WTC11 (cell line): Measurements from ENCODE around the gene C1QTNF1. TPM values are rescaled to one million over a fixed set of nuclear protein-coding genes. Genes with fewer than 3 reads are reported as not detected.
A peak's percentile ranks its signal among the peaks of the same experiment; 100 is the strongest.
"Not testable (repeated sequence)": the region's sequence is repeated elsewhere in the genome, so short reads cannot be mapped to it uniquely, and the experiment has no call there.

Experiments
- ATAC-seq: fragments of 200-7000 bp; cut with Tn5 transposase; 2 replicates; pipeline ENCODE4 v1.10.0; 2021; ENCODE audit warnings: mild to moderate bottlenecking, moderate library complexity
- CTCF ChIA-PET: fragments of 300-600 bp; sonication (Branson Sonifier 250); formaldehyde crosslinking; loops from one replicate; lab custom pipeline; 2021; ENCODE audit warnings: antibody characterized with exemption; lab: Charles Lee
- POLR2A ChIA-PET: fragments of 350-600 bp; sonication (Branson Sonifier 250); formaldehyde crosslinking; loops from one replicate; lab custom pipeline; 2021; ENCODE audit warnings: antibody characterized with exemption; lab: Charles Lee
- DNase-seq: peaks from one replicate; pipeline ENCODE4 v3.0.0; 2021; ENCODE audit warnings: low spot score
- H3K27ac Mint-ChIP-seq: 2 replicates; pipeline ENCODE4 v1.8.0; 2021; ENCODE audit warnings: mixed read lengths
- H3K27me3 Mint-ChIP-seq: 2 replicates; pipeline ENCODE4 v1.8.0; 2021; ENCODE audit warnings: low read depth, mild to moderate bottlenecking, moderate library complexity, mixed read lengths
- H3K36me3 Mint-ChIP-seq: 2 replicates; pipeline ENCODE4 v1.8.0; 2021; ENCODE audit warnings: mixed read lengths
- H3K4me1 Mint-ChIP-seq: 2 replicates; pipeline ENCODE4 v1.8.0; 2022; ENCODE audit warnings: mixed read lengths
- H3K4me3 Mint-ChIP-seq: 2 replicates; pipeline ENCODE4 v1.8.0; 2021; ENCODE audit warnings: mild to moderate bottlenecking, moderate library complexity, mixed read lengths
- H3K9me3 Mint-ChIP-seq: 2 replicates; pipeline ENCODE4 v1.8.0; 2021; ENCODE audit warnings: mixed read lengths
- AR ChIP-seq: fragments of 250-450 bp; sonication (Bioruptor Pico); IDR thresholded peaks from 2 replicates; pipeline ENCODE4 v1.9.0; 2021; ENCODE audit warnings: mild to moderate bottlenecking
- ATF2 ChIP-seq: sonication (generic); formaldehyde crosslinking; IDR thresholded peaks from 2 replicates; pipeline ENCODE4 v1.8.1; 2022; ENCODE audit warnings: low read depth, missing genetic modification reagents, borderline replicate concordance
- E2F5 ChIP-seq: sonication (generic); formaldehyde crosslinking; IDR thresholded peaks from 2 replicates; pipeline ENCODE4 v1.8.1; 2022; ENCODE audit warnings: mild to moderate bottlenecking, moderate library complexity, missing genetic modification reagents
- GRHL2 ChIP-seq: fragments of 250-450 bp; sonication (Bioruptor Pico); IDR thresholded peaks from 2 replicates; pipeline ENCODE4 v1.8.0; 2022; ENCODE audit warnings: mild to moderate bottlenecking, moderate library complexity; ENCODE audit not compliant: insufficient replicate concordance, severe bottlenecking
- HMGA2 ChIP-seq: fragments of 250-450 bp; sonication (Bioruptor Pico); IDR thresholded peaks from 2 replicates; pipeline ENCODE4 v1.4.0; 2021; ENCODE audit warnings: mild to moderate bottlenecking, moderate library complexity
- OVOL2 ChIP-seq: fragments of 250-450 bp; sonication (Bioruptor Pico); IDR thresholded peaks from 2 replicates; pipeline ENCODE4 v1.9.0; 2021; ENCODE audit warnings: mild to moderate bottlenecking, borderline replicate concordance
- SOX15 ChIP-seq: fragments of 250-450 bp; sonication (Bioruptor Pico); IDR thresholded peaks from 2 replicates; pipeline ENCODE4 v1.9.0; 2021; ENCODE audit warnings: mild to moderate bottlenecking
- total RNA-seq: library from RNA; stranded (reverse); gene quantifications from 3 replicates; pipeline ENCODE4 v1.2.3, GENCODE V29; 2021
- TF ChIP-seq, protein P1 (sequence below): fragments of 200-600 bp; IDR thresholded peaks from 2 replicates; pipeline ENCODE4 v1.8.0; 2022; ENCODE audit warnings: antibody characterized with exemption
- TF ChIP-seq, protein P2 (sequence below): fragments of 250-450 bp; sonication (Bioruptor Pico); IDR thresholded peaks from 2 replicates; pipeline ENCODE4 v1.9.0; 2021; ENCODE audit warnings: mild to moderate bottlenecking, borderline replicate concordance

C1QTNF1 gene
- total RNA-seq, 1 experiment from 2014 or later, result 1.7 TPM

- Mint-ChIP-seq H3K27ac (no peak overlapping the region), H3K4me1 (peaks cover 13% of the 10 kb centered on the region), H3K27me3 (peaks cover 70% of the 10 kb centered on the region), H3K9me3 (peaks cover 20% of the 10 kb centered on the region), H3K4me3 (no peak overlapping the region), H3K36me3 (peaks cover 10% of the 10 kb centered on the region)
- ChIA-PET CTCF (interaction anchor here (1.5 kb wide), 2 partner anchors 22 to 26 kb away, joined by 5 read pairs; no protein-coding TSS in a partner anchor), POLR2A (no interaction called here)
- ATAC-seq, result no peak
- DNase-seq, result no peak
- TF ChIP-seq, protein P1, sequence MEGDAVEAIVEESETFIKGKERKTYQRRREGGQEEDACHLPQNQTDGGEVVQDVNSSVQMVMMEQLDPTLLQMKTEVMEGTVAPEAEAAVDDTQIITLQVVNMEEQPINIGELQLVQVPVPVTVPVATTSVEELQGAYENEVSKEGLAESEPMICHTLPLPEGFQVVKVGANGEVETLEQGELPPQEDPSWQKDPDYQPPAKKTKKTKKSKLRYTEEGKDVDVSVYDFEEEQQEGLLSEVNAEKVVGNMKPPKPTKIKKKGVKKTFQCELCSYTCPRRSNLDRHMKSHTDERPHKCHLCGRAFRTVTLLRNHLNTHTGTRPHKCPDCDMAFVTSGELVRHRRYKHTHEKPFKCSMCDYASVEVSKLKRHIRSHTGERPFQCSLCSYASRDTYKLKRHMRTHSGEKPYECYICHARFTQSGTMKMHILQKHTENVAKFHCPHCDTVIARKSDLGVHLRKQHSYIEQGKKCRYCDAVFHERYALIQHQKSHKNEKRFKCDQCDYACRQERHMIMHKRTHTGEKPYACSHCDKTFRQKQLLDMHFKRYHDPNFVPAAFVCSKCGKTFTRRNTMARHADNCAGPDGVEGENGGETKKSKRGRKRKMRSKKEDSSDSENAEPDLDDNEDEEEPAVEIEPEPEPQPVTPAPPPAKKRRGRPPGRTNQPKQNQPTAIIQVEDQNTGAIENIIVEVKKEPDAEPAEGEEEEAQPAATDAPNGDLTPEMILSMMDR, result peak; percentile 35
- TF ChIP-seq HMGA2, result no peak
Observed at GRCh38 chr17:79019632-79020584, 4.1 kb upstream of the C1QTNF1 start.

GRCh38 chr17:79020631-79021301 lies 3.2 kb upstream of the C1QTNF1 start:
- peaks cover 6% of the 10 kb centered on the region for H3K36me3 Mint-ChIP-seq
- peaks cover 18% of the 10 kb centered on the region for H3K9me3 Mint-ChIP-seq
- ATAC-seq, result no peak
- DNase-seq, result no peak
- H3K4me3 Mint-ChIP-seq, result no peak overlapping the region
- no peak overlapping the region for H3K27ac Mint-ChIP-seq
- ChIA-PET POLR2A (no interaction called here), CTCF (interaction anchor here (0.9 to 1.5 kb wide), 3 partner anchors 22 to 25 kb away, joined by 3 to 5 read pairs (median 5); no protein-coding TSS in a partner anchor)
- TF ChIP-seq, protein P1, result no peak
- no peak for TF ChIP-seq SOX15 (CRISPR knock-in tag)
- H3K4me1 Mint-ChIP-seq, result peaks cover 16% of the 10 kb centered on the region
- peaks cover 77% of the 10 kb centered on the region for H3K27me3 Mint-ChIP-seq

- CTCF ChIA-PET, result interaction anchor here (0.7 to 2.3 kb wide), 3 partner anchors 20 to 24 kb away, joined by 3 to 15 read pairs (median 4); no protein-coding TSS in a partner anchor
- POLR2A ChIA-PET, H3K36me3 Mint-ChIP-seq, H3K27ac Mint-ChIP-seq, ATAC-seq, H3K9me3 Mint-ChIP-seq, H3K4me3 Mint-ChIP-seq, DNase-seq: not testable (repeated sequence)
- Mint-ChIP-seq H3K4me1 (peaks cover 16% of the 10 kb centered on the region), H3K27me3 (peaks cover 81% of the 10 kb centered on the region)
Observed at GRCh38 chr17:79021929-79022328, 2.0 kb upstream of the C1QTNF1 start.

- DNase-seq (no peak), ATAC-seq (no peak)
- TF ChIP-seq, protein P2, sequence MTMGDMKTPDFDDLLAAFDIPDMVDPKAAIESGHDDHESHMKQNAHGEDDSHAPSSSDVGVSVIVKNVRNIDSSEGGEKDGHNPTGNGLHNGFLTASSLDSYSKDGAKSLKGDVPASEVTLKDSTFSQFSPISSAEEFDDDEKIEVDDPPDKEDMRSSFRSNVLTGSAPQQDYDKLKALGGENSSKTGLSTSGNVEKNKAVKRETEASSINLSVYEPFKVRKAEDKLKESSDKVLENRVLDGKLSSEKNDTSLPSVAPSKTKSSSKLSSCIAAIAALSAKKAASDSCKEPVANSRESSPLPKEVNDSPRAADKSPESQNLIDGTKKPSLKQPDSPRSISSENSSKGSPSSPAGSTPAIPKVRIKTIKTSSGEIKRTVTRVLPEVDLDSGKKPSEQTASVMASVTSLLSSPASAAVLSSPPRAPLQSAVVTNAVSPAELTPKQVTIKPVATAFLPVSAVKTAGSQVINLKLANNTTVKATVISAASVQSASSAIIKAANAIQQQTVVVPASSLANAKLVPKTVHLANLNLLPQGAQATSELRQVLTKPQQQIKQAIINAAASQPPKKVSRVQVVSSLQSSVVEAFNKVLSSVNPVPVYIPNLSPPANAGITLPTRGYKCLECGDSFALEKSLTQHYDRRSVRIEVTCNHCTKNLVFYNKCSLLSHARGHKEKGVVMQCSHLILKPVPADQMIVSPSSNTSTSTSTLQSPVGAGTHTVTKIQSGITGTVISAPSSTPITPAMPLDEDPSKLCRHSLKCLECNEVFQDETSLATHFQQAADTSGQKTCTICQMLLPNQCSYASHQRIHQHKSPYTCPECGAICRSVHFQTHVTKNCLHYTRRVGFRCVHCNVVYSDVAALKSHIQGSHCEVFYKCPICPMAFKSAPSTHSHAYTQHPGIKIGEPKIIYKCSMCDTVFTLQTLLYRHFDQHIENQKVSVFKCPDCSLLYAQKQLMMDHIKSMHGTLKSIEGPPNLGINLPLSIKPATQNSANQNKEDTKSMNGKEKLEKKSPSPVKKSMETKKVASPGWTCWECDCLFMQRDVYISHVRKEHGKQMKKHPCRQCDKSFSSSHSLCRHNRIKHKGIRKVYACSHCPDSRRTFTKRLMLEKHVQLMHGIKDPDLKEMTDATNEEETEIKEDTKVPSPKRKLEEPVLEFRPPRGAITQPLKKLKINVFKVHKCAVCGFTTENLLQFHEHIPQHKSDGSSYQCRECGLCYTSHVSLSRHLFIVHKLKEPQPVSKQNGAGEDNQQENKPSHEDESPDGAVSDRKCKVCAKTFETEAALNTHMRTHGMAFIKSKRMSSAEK (CRISPR knock-in tag), result no peak
- no peak for TF ChIP-seq AR
- no peak for TF ChIP-seq ATF2 (CRISPR knock-in tag)
- TF ChIP-seq OVOL2, result no peak
- no peak for TF ChIP-seq E2F5 (CRISPR knock-in tag)
- no peak for TF ChIP-seq GRHL2 (CRISPR knock-in tag)
Observed at GRCh38 chr17:79022507-79022991, 1.4 kb upstream of the C1QTNF1 start.

More at GRCh38 chr17:79022507-79022991, 1.4 kb upstream of the C1QTNF1 start:
- peaks cover 83% of the 10 kb centered on the region for H3K27me3 Mint-ChIP-seq
- no peak overlapping the region for H3K4me3 Mint-ChIP-seq
- CTCF ChIA-PET, result interaction anchor here (0.7 to 2.3 kb wide), 4 partner anchors 18 to 100 kb away, joined by 3 to 15 read pairs (median 4); no protein-coding TSS in a partner anchor
- no peaks in the 10 kb centered on the region for H3K36me3 Mint-ChIP-seq
- H3K27ac Mint-ChIP-seq, result no peak overlapping the region
- H3K4me1 Mint-ChIP-seq, result peaks cover 14% of the 10 kb centered on the region
- H3K9me3 Mint-ChIP-seq, result no peaks in the 10 kb centered on the region
- POLR2A ChIA-PET, result no interaction called here
